Stomach (tissue), 4 donors: ENCODE measurements around the gene AKT2.

Experiments
- CTCF ChIP-seq, 7 experiments: fragments of 450-650 bp in 4 of 7; fragments of 200-600 bp in 3 of 7; sonication (generic) in 3 of 7; IDR thresholded peaks; one replicate each; pipeline ENCODE4 v1.5.1; 2016 to 2019; ENCODE audit warnings: antibody characterized with exemption in 7 of 7, control low read depth in 2 of 7, mild to moderate bottlenecking in 1 of 7
- EP300 ChIP-seq: sonication (generic); formaldehyde crosslinking; IDR thresholded peaks from one replicate; pipeline ENCODE4 v1.6.1; 2017; ENCODE audit warnings: antibody characterized with exemption
- POLR2A ChIP-seq, 4 donors: fragments of 450-650 bp; IDR thresholded peaks; one replicate each; pipeline ENCODE4 v1.6.1; 2016; ENCODE audit warnings: antibody characterized with exemption in 4 of 4, control low read depth in 2 of 4, mild to moderate bottlenecking in 1 of 4, moderate library complexity in 1 of 4
- POLR2AphosphoS5 ChIP-seq, 3 donors: sonication (generic); formaldehyde crosslinking; IDR thresholded peaks; one replicate each; pipeline ENCODE4 v1.6.1; 2016; ENCODE audit warnings: antibody characterized with exemption in 3 of 3

- TF ChIP-seq CTCF (IDR thresholded peaks at IDR 0.05) (no peak), POLR2A (IDR thresholded peaks at IDR 0.05) (no peak), EP300 (no peak), POLR2AphosphoS5 (IDR thresholded peaks at IDR 0.05) (no peak)
These were observed 17.5 kb downstream of the AKT2 start for GRCh38 chr19:40267601-40267997.
